PFSK-1 (cell line): ENCODE data around the gene PAQR4.
A peak's percentile ranks its signal among the peaks of the same experiment; 100 is the strongest.

Source experiments
- FOXP2 ChIP-seq: optimal IDR thresholded peaks from 2 replicates; pipeline ENCODE3; 2011; ENCODE audit warnings: borderline replicate concordance, control low read depth, inconsistent platforms; ENCODE audit not compliant: insufficient read depth; ENCODE audit errors: extremely low read length, extremely low read depth
- POLR2AphosphoS5 ChIP-seq: IDR thresholded peaks from 2 replicates; pipeline ENCODE4 v1.6.1; 2012; ENCODE audit warnings: low read depth, mild to moderate bottlenecking, control low read depth, low read length, moderate library complexity
- REST ChIP-seq, 2 experiments: IDR thresholded peaks; 2 replicates each; pipeline versions ENCODE4 v1.6.1 to v1.8.0; 2011 to 2012; ENCODE audit warnings: low read depth in 2 of 2, low read length in 2 of 2, control low read depth in 1 of 2, inconsistent platforms in 1 of 2, mild to moderate bottlenecking in 1 of 2, moderate library complexity in 1 of 2; ENCODE audit not compliant: insufficient read depth in 1 of 2
- SIN3A ChIP-seq: IDR thresholded peaks from 2 replicates; pipeline ENCODE4 v1.6.1; 2012; ENCODE audit warnings: mild to moderate bottlenecking, low read length, moderate library complexity, borderline replicate concordance; ENCODE audit not compliant: insufficient read depth
- TAF1 ChIP-seq: IDR thresholded peaks from 2 replicates; pipeline ENCODE4 v1.6.1; 2012; ENCODE audit warnings: low read length, control low read depth, borderline replicate concordance; ENCODE audit not compliant: insufficient read depth

PAQR4 gene

GRCh38 chr16:3000540-3000939 lies 31.4 kb downstream of the PAQR4 start:
- TF ChIP-seq SIN3A (no peak), FOXP2 (no peak), REST (IDR thresholded peaks at IDR 0.05; ENCODE audit: insufficient read depth in 1 of 2, low read depth in 2 of 2, low read length in 2 of 2) (no peak), TAF1 (no peak), POLR2AphosphoS5 (no peak)

- TF ChIP-seq REST (IDR thresholded peaks at IDR 0.05; ENCODE audit: insufficient read depth in 1 of 2, low read depth in 2 of 2, low read length in 2 of 2) (no peak), POLR2AphosphoS5 (no peak), SIN3A (no peak), FOXP2 (no peak)
These were observed 32.2 kb downstream of the PAQR4 start for GRCh38 chr16:3001316-3001715.

- TF ChIP-seq SIN3A (no peak), FOXP2 (peak; percentile 17)
These were observed 34.6 kb downstream of the PAQR4 start for GRCh38 chr16:3003582-3004270.

GRCh38 chr16:3004319-3004718 lies 35.2 kb downstream of the PAQR4 start:
- TF ChIP-seq TAF1, result no peak
- no peak for TF ChIP-seq SIN3A
- TF ChIP-seq REST (IDR thresholded peaks at IDR 0.05; ENCODE audit: insufficient read depth in 1 of 2, low read depth in 2 of 2, low read length in 2 of 2), result no peak
- no peak for TF ChIP-seq FOXP2
- no peak for TF ChIP-seq POLR2AphosphoS5

- TF ChIP-seq REST (IDR thresholded peaks at IDR 0.05; ENCODE audit: insufficient read depth in 1 of 2, low read depth in 2 of 2, low read length in 2 of 2) (no peak), POLR2AphosphoS5 (no peak), SIN3A (no peak), FOXP2 (no peak), TAF1 (no peak)
These were observed 35.7 kb downstream of the PAQR4 start for GRCh38 chr16:3004781-3005284.
